ENCODE data around the gene MYL6. TPM values are rescaled to one million over a fixed set of nuclear protein-coding genes. Genes with fewer than 3 reads are reported as not detected.
A peak's percentile ranks its signal among the peaks of the same experiment; 100 is the strongest.

MYL6 gene
- total RNA-seq, 1 experiment from 2014 or later, result 554 TPM

- TF ChIP-seq ZBTB33 (IDR thresholded peaks at IDR 0.05; ENCODE audit: extremely low read depth, insufficient replicate concordance, low read length) (peak; percentile 66), EGR1 (IDR thresholded peaks at IDR 0.05; ENCODE audit: low read depth) (no peak), JUND (IDR thresholded peaks at IDR 0.05) (no peak), RAD21 (IDR thresholded peaks at IDR 0.05; ENCODE audit: low read depth) (no peak), REST (IDR thresholded peaks at IDR 0.05; ENCODE audit: low read depth) (no peak), SIN3A (IDR thresholded peaks at IDR 0.05; ENCODE audit: low read depth) (no peak), SP1 (IDR thresholded peaks at IDR 0.05; ENCODE audit: low read depth) (no peak; the same call in 1 of the 2 replicates), CBX3 (IDR thresholded peaks at IDR 0.05; ENCODE audit: low read depth) (peak; percentile 83), MAX (IDR thresholded peaks at IDR 0.05) (peak; percentile 60), ELF1 (IDR thresholded peaks at IDR 0.05; ENCODE audit: borderline replicate concordance, low read depth) (no peak; the same call in 1 of the 2 replicates), POLR2A (IDR thresholded peaks at IDR 0.05; ENCODE audit: borderline replicate concordance, extremely low read depth, insufficient read depth, insufficient read length) (peak; percentile 45), SRF (IDR thresholded peaks at IDR 0.05; ENCODE audit: low read depth) (no peak), ZFX (IDR thresholded peaks at IDR 0.05) (peak; percentile 39; the same call in 1 of the 2 replicates)
These were observed 31.9 kb downstream of the MYL6 start (continued) for GRCh38 chr12:56189918-56190694.

All from HCT116 (cell line).